GM12878 (cell line): ENCODE results near the gene SORT1.

Experiments
- ATF7 ChIP-seq: fragments of 450-650 bp; IDR thresholded peaks from 2 replicates; pipeline ENCODE4 v1.6.1; 2016; ENCODE audit warnings: low read depth, mild to moderate bottlenecking
- BACH1 ChIP-seq: fragments of 450-650 bp; IDR thresholded peaks from 2 replicates; pipeline ENCODE4 v1.6.1; 2017; ENCODE audit warnings: mild to moderate bottlenecking, borderline replicate concordance
- CTCF ChIP-seq, 3 experiments: IDR thresholded peaks in 2 of 3; conservative IDR thresholded peaks in 1 of 3; 2 replicates each; pipeline ENCODE4 v1.5.1; 2011; ENCODE audit warnings: low read depth in 3 of 3, low read length in 3 of 3, mild to moderate bottlenecking in 3 of 3, control low read depth in 2 of 3, moderate library complexity in 2 of 3, inconsistent platforms in 1 of 3, mixed read lengths in 1 of 3; ENCODE audit not compliant: control insufficient read depth in 2 of 3, insufficient read depth in 1 of 3; ENCODE audit errors: extremely low read depth in 1 of 3
- ELK1 ChIP-seq: IDR thresholded peaks from 2 replicates; pipeline ENCODE4 v1.6.1; 2012; ENCODE audit warnings: low read depth, low read length, improper control_type of control experiment
- EZH2 ChIP-seq: IDR thresholded peaks from 2 replicates; pipeline ENCODE4 v1.6.1; 2012; ENCODE audit warnings: low read depth, mild to moderate bottlenecking, control low read depth, inconsistent platforms, low read length, borderline replicate concordance; ENCODE audit not compliant: control insufficient read depth
- MAX ChIP-seq: IDR thresholded peaks from 2 replicates; pipeline ENCODE4 v1.6.1; 2012; ENCODE audit warnings: low read depth, low read length, improper control_type of control experiment
- POLR2A ChIP-seq: IDR thresholded peaks from 2 replicates; pipeline ENCODE4 v1.6.1; 2011; ENCODE audit warnings: low read depth, mild to moderate bottlenecking, low read length
- RFX5 ChIP-seq: IDR thresholded peaks from 2 replicates; pipeline ENCODE4 v1.6.1; 2011; ENCODE audit warnings: low read depth, low read length, improper control_type of control experiment
- SREBF2 ChIP-seq: IDR thresholded peaks from 2 replicates; pipeline ENCODE4 v1.6.1; 2012; ENCODE audit warnings: mild to moderate bottlenecking, low read length
- YY1 ChIP-seq: IDR thresholded peaks from 2 replicates; pipeline ENCODE4 v1.6.1; 2011; ENCODE audit warnings: low read depth, mild to moderate bottlenecking, low read length
- ZNF274 ChIP-seq: IDR thresholded peaks from one replicate; pipeline ENCODE4 v1.8.0; 2011; ENCODE audit not compliant: insufficient read length, insufficient read depth
- ZZZ3 ChIP-seq: IDR thresholded peaks from 2 replicates; pipeline ENCODE4 v1.6.1; 2011; ENCODE audit warnings: low read depth; ENCODE audit not compliant: control insufficient read depth, insufficient read length

- TF ChIP-seq POLR2A (no peak), ATF7 (no peak), ZNF274 (no peak), SREBF2 (no peak), BACH1 (no peak), CTCF (IDR thresholded peaks at IDR 0.05 in 2 of 3, conservative IDR thresholded peaks at IDR 0.05 in 1 of 3; ENCODE audit: control insufficient read depth in 2 of 3, extremely low read depth in 1 of 3, insufficient read depth in 1 of 3, low read depth in 3 of 3, low read length in 3 of 3) (no peak), YY1 (no peak), ZZZ3 (no peak), MAX (no peak), RFX5 (no peak), EZH2 (no peak), ELK1 (no peak)
Measured at GRCh38 chr1:109379422-109379821, 18.3 kb downstream of the SORT1 start.
